ENCODE results near the gene CNTN5.
"Not testable (repeated sequence)": the region's sequence is repeated elsewhere in the genome, so short reads cannot be mapped to it uniquely, and the experiment has no call there.

CNTN5 gene

DNA sequence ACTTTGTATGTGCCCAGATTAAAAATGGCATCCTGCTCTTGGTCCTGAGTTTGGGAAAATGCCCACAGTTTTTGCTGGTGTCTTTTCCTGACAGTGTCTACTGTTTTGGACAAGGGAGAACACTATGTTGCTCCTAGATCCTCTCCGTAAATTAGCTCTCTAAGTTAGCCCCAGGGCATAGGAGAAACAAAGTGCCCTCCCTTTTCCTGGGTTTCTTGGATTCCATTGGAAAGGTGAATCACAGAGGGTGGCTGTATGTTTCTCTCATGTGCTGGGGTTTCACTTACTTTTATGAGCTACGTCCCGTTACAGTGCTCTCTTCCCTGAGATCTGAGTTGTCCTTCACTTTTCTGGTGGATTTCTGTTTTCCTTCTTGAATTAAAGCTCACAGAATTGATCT is 782.8 kb downstream of the CNTN5 start:
- DNase-seq: no peak

DNA sequence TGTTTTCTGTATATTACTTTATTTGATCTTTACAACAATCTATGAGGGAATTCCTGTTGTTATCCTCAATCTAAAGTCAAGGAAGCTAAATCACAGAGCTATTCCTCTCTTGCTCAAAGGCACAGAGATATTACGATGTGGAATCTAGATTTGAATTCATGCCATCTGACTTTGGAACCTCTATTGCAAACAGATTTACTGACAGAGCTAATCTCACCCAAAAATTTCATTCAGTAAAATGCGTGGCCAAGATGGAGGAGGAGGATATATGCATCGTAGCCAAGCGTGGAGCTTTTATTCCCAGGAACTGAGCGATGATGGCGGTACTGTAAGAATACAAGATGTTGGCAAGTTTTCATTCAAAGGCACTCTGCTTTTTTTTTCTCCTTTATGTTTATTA is 791.8 kb downstream of the CNTN5 start:
- DNase-seq: no peak

DNA sequence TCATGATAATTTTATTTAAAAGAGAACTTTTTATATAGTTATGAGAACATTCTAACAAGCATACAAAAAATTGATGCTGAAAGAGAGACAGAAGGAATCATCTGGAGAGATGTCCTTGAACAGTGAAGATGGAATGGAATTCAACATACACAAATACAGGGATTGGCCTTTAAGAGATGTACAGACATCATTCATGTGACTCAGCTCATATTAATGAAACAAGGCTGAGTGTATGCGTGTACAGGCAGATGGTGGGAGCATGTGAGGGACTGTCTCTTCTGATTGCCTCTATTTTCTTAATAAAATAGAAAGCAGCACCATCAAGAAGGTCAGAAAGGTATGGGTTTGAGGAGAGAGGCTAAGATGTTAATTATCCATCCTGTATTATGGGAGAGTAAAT is 793.3 kb downstream of the CNTN5 start:
- no peak for DNase-seq

DNA sequence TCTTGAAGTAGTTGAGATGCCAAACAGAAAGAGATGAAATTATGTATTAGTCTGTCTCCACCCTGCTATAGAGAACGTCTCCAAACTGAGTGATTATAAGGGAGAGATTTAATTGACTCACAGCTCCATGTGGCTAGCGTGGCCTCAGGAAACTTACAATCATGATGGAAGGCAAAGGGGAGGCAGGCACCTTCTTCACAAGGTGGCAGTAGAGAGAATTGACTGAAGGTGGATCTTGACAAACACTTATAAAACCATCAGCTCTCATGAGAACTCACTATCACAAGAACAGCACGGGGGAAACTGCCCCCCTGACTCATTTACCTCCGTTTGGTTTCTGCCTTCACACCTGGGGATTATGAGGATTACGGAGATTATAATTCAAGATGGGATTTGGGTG is 794.0 kb downstream of the CNTN5 start:
- DNase-seq: no peak

DNA sequence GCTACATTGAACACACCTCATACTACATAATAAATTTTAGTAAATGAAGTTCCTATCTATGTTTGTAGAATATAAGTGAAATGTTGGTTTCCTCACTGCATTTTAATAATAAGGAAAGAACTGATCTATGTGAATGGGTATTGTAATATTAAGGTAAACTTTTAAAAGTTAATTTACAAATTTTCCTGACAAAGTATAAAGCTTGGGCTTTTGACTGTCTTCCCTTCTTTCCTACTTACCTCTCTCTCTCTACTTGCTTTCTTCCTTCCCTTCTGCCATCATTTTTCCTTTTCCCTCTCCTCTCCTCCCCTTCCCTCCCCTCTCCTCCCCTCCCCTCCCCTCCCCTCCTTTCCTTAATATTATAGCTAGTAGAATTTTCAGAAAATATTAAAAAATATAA is 798.2 kb downstream of the CNTN5 start:
- no peak for DNase-seq

DNA sequence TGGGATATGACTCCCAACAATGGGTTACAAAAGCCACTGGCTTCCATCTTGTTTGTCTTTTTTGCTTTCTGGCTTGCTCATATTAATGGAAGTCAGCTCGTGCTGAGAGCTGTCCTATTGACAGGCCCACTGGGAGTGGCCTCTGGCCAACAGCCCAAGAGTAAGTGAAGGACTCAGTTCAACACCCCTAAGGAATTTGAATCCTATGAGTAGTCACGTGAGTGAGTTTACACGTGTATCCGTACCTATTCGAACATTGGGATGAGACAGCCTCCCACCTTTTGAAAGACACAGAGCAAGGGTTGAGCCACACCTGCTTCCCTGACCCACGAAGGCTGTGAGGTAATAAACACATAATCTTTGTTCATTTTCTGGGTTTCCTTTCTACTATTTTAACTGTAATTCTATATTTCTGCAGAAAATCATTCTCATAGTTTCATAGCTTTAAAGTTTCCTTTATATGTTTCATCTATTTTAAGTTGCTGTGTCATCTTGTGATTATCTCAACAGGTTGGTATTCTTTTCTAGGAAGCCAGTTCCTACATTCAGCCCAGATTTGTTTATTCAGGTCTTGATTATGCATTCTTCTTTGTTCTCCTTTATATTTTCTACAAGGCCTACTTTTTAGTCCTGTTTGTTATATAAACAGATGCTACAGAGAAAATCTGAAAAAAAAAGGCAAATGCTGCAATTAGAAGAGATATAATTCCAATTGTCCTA is 802.3 kb downstream of the CNTN5 start:
- no peak for DNase-seq

DNA sequence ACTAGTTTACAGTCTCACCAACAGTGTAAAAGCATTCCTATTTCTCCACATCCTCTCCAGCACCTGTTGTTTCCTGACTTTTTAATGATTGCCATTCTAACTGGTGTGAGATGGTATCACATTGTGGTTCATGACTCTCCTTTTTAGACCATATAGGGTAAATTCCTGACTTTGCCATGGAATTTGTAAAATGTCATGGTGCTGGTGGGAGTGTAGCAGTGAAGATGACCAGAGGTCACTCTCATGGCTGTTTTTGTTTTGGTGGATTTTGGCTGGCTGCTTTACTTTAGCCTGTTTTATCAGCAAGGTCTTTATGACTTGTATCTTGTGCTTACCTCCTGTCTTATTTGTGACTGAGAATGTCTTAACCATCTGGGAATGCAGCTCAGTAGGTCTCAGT is 816.0 kb downstream of the CNTN5 start:
- DNase-seq: not testable (repeated sequence)

DNA sequence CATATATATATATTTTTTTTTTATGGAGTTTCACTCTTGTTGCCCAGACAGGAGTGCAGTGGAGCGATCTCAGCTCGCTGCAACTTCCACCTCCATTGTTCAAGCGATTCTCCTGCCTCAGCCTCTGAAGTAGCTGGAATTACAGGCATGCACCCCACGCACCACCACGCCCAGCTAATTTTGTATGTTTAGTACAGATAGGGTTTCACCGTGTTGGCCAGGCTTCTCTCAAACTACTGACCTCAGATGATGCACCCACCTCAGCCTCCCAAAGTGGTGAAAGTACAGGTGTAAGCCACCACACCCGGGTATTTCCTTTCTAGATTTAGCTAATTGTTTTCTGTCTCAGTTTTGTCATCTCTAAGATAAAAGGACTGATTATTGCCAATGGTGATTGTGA is 821.1 kb downstream of the CNTN5 start:
- no peak for DNase-seq

DNA sequence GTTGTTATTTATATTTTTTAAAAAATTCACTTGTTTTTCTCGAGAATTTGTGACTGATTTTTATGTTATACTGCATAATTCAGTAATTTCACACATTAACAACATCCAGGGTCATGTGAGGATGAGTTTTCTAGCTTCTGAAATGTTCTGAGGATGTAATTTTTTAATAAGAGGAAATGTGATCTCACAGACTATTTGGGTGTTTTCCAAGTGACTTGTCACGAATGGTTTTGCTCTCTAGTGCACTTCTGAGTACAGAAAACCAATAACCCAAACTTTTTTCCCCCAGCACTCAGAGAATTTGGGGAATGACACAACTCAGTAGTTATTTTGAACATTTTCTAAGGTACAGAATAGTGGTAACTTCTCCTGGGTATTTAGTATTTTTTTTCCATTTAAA is 845.2 kb downstream of the CNTN5 start:
- no peak for DNase-seq

DNA sequence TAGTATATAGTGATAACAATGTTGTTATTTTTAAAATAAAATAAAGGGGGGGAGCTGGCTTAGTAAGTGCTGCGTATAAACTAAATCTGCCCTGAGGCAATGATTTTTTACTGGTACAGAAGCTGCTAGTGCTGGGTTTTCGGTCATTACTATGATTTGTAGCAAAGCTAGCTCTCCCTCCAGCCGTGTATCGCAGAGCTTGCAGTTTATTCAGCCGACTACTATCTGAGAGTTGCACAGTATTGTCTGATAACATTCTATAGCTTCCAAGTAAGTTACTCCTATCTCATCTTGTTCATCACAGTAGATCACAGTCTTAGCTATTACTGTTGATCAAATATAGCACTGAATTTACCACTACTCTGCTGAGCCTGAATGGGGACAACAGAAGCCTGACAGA is 860.9 kb downstream of the CNTN5 start:
- no peak for DNase-seq

DNA sequence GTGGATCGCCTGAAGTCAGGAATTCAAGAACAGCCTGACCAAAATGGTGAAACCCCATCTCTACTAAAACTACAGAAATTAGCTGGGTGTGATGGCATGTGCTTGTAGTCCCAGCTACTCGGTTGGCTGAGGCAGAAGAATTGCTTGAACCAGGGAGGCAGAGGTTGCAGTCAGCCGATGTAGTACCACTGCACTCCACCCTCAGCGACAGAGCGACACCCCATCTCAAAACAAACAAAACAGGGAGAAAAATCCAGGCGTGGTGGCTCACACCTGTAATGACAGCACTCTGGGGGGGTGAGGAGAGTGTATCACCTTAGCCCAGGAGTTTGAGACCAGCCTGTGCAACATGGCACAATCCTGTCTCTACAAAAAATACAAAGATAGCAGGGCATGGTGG is 864.0 kb downstream of the CNTN5 start:
- DNase-seq: no peak

DNA sequence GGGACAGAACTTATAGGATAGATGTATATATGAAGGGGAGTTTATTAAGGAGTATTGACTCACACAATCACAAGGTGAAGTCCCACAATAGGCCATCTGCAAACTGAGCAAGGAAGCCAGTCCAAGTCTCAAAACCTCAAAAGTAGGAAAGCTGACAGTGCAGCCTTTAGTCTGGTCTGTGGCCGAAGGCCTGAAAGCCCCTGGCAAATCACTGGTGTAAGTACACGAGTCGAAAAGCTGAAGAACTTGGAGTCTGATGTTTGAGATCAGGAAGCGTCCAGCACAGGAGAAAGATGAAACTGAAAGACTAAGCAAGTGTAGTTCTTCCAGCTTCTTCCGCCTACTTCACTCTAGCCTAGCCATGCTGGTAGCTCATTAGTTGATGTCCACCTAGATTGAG is 866.7 kb downstream of the CNTN5 start:
- DNase-seq: no peak

DNA sequence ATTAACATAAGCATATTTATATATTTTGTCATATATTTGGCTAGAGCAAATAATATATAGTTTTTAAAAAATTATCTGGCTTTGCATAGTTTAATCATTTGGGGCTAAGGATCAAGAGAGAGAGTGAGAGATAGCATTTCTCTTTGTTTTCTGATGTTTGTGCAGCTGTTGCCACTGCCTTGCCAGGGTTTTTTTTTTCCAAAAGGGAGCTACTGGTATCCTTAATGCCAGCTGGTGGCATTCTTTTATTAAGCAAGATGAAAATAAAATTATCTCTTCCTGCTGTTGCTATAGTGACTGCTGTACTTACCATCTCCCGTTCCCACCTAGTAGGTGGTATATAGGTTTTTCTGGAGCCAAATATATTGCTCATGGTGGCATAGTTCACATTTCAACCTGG is 873.1 kb downstream of the CNTN5 start:
- no peak for DNase-seq

DNA sequence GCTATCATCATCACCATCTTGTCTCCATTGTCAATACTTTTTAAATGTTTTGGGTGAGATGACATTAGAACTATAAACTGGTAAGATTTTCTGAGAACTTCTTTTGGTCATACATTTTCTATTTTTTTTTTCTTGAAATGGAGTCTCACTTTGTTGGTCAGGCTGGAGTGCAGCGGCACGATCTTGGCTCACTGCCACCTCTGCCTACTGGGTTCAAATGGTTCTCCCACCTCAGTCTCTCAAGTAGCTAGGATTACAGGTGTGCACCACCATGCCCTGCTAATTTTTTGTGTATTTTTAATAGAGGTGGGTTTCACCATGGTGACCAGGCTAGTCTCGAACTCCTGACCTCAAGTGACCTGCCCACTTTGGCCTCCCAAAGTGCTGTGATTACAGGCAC is 880.4 kb downstream of the CNTN5 start:
- DNase-seq: no peak

DNA sequence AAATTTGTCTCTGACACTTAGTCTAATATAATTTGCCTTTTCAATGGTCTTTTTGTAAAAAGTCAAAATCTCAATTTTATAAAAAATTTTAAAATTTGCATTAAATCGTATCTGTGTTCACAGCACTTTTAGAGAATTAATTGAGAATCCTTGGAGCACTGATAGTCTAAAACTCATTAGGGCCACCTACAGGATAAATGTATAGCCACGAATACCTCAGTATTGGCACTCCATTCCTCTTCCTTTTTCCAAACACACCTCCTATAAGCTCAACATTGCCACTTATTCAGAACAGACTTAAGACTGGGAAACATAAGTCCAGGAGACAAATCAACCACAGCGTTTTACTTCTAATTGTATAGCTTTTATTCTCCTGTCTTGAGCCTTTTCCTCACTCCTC is 890.4 kb downstream of the CNTN5 start:
- DNase-seq: no peak

DNA sequence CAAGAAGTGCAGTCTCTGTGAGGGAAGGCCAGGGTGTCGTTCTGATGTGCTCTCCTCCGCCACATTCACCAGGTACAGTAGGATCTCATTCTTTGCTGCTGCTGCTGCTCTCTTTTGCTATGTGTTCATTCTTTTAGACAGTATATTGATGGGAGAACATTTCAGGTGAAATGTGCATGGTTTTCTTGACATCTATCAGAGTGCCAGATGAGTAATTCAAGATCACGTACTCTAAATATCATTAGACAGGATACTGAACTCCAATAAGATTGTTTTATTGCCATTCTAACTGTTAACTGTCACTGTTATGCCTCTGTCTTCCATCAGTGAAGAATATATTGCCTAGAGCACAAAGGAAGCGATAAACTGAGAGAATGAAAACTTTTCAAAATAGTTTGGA is 895.3 kb downstream of the CNTN5 start:
- DNase-seq: no peak

DNA sequence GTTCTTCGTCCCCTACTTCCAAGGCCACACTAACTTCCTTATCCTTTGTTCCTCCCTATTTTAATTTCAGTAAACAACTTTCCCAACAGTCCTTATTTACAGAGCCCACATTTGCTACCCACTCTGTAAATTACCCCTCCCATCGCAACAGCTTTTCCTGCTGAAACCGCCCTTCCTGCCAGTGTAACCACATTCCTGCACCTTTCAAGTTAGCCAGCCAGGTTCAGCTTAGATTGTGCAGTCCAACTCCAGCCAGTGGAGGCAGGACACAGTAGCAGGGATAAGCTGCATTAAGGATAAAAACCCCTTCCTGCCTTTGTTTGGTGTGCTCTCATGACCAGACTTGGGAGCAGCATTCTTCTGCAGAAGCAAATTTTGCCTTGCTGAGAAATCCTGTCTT is 898.0 kb downstream of the CNTN5 start:
- DNase-seq: no peak

DNA sequence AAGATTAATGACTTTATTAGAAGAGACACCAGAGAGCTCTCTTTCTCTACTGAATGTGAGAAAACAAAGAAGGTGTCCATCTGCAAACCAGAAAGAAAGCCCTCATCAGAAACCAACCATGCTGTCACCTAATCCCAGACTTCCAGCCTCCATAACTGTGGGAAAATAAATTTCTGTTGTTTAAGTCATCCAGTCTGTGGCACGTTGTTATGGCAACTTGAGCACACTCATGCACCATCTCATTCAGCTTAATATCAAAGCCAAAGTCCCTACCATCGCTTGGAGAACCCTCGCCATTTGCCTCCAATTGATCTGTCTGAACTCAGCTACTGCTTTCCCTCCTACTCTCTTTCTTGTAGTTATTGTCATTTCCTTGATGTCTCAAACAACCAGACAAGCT is 900.2 kb downstream of the CNTN5 start:
- DNase-seq: no peak

DNA sequence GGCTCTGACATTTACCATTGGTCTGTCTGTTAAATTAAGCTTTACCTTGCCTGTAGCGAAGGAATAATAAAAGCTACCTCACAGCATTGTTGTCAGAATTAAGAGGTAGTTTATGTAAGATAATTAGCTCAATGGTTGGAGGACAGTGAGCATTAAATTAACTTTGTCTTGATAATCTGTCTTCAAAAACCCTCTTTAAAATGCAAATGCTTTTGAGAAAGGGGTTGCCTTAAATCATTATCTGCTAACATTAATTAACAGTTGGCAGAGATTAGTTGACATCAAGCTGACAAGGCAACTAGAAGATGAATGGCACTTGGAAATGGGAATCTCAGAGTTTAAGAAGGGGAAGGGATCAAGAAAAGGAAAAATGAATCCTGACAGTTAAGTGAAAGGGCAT is 905.2 kb downstream of the CNTN5 start:
- no peak for DNase-seq

DNA sequence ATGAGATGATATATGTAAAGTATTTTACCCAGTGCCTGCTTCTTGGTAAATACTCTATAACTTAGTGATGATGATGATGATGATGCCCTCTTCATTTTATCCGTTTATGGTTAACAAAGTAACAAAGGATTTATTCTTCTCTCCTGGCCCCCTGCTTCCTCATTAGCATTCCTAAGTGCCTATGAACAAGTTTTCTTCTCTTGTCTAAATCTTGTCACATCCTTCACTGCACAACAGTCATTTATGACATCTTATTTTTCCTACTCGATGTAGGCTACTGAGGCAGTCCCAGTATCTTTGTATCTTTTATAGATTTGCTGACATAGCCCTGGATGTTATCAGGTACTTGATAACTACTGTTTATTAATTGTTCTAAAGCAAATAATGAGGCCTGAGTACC is 911.9 kb downstream of the CNTN5 start:
- DNase-seq: no peak

DNA sequence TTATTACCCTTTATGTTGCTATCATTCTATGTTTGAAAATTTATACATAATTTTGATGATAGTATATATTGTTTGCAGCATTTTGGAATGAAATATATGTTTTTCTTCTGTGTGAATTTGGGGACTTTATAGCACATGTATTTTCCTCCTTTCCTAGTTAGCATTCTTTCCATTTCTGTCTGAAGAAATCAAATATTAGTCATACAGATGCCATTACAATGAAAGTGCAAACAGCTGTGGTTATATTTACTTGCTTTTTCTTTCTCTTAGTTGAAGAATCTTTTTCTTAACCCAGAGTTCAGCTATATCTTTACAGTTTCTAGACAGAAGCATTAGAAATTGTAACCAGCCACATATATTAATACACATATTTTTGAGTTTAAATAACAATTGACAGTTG is 913.3 kb downstream of the CNTN5 start:
- no peak for DNase-seq

DNA sequence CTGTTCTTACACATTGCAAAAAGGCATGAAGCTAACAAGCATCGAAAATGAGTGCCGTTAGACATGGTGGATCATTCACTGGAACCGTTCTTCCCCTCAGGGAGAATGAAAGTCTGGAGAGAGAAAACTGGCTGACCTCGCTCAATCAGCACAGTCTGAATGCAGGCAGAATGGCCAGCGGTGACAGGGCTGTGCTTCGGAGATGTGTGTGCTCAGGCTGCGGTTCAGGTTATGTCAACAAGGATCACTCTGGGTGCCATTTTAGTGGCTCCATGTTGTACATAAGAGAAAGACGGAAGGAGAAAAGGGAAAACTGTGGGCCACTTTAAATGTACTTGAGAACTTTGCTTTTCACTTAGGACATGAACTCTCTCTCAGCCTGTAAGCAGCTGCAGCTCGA is 916.6 kb downstream of the CNTN5 start:
- no peak for DNase-seq

DNA sequence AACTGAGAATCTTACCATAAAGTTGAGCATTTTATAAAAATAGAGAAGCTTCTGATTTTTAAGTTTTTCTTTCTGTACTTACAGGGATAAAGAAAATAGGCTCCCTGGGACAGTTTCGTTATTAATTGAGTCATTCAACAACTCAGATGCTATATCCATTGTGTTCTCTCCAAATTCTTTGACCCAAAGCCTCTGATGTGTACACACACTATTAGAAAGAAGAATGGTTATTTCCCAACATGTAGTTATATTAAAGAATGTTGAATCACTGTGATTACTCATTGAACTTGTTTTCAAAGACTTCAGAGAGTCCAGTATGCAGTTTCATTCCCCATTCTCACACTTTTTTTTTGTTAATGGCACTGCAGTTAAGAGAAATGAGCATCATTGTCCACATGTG is 932.1 kb downstream of the CNTN5 start:
- DNase-seq: no peak

DNA sequence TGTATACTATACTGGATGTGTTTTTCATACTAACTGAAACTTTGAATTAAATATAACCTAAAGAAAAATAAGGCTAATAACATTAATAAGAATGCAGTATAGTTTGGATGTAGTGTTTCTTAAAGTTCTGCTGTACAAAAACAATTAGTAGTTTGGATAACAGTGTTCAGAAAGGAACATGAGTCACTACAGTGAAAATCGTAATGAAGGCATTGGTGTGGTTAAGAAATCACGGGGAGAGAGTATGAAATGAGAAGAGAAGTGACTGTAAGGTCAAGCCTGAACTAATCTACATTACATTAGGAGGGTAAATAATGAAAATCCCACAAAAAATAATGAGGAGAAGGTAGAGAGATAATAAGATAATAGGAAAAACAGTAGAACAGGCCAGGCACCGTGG is 939.8 kb downstream of the CNTN5 start:
- no peak for DNase-seq

DNA sequence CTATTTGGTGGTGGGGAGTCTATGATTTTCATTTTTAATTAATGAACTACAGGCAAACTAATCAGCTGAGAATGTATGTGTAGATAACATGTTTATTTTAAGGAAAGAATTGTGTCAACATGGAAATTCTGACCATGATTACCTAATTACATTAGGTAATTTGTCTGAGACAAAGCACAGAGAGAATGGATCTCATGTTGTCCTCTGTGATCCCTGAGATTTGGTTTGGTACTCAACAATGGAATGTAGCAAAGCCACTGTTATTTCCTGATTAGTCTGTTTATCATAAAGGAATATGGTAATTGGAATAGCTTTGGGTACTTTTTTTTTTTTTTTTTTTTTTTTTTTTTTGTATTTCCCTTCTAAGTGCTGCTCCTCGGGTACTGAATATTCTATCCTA is 947.6 kb downstream of the CNTN5 start:
- DNase-seq: no peak

DNA sequence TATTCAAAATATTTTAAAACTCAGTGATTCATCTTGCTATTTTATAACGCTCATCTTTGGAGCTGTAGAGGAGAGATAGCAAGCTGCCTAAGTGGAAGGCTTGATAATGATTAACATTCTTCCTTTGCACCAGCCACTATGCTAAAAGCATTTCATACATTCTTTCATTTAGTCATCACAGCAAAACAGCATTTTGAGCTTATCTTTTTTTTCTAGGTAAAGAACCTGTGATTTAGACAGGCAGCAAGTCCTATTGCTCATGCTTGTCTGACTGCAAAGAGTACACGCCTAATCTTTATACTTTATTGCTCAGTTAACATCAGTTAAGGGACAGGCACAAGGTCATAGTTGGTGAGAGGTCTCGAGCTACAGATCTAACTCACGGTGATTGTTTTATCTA is 953.2 kb downstream of the CNTN5 start:
- DNase-seq: no peak

Data from NCI-H1694 treated with DMSO at 0.1 percent for 48 hours (cell line).